Epithelial cell of alveolus of lung (primary cell): ENCODE results near the gene BUD13. TPM values are rescaled to one million over a fixed set of nuclear protein-coding genes. Genes with fewer than 3 reads are reported as not detected.

ENCODE experiments used
- total RNA-seq: library from RNA; depleted of rRNA; stranded (reverse); fragments of >200 nt; gene quantifications from 2 replicates; pipeline ENCODE4 v1.2.1, GENCODE V29; 2015

The BUD13 gene, protein sequence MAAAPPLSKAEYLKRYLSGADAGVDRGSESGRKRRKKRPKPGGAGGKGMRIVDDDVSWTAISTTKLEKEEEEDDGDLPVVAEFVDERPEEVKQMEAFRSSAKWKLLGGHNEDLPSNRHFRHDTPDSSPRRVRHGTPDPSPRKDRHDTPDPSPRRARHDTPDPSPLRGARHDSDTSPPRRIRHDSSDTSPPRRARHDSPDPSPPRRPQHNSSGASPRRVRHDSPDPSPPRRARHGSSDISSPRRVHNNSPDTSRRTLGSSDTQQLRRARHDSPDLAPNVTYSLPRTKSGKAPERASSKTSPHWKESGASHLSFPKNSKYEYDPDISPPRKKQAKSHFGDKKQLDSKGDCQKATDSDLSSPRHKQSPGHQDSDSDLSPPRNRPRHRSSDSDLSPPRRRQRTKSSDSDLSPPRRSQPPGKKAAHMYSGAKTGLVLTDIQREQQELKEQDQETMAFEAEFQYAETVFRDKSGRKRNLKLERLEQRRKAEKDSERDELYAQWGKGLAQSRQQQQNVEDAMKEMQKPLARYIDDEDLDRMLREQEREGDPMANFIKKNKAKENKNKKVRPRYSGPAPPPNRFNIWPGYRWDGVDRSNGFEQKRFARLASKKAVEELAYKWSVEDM
- total RNA-seq = 10.3 and 12.1 TPM in 2 replicates

DNA sequence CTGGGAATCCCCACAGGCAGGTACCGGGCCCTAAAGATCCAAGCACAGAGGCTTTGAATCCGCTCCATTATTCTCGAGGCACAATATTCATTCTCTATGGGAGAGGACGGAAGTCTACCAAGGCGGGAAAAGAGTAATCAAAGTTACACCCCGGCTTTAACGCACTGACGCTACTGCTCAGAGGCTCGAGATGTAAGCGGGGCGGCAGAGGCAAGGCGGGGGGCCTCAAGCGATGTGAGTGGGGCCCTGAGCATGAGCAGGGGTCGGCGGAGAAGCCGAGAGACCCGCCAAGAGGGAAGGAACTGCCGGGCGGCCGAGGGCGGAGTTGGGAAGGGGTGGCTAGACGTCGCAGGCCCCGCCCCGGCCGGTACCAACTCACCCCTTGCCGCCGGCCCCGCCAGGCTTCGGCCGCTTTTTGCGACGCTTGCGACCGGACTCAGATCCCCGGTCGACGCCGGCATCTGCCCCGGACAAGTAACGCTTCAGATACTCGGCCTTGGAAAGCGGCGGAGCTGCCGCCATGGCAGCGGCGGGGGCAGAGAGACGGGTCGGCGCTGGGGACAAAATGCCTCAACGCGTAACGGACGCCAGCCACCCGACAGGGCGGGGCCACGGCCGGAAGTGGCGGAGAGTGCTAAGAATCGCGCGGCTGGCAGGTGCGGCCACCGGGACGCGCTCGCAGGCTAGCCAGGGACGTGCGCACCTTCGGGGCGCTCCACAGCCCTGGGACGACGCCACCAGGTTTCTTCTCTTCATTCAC lies at the start of gene BUD13:
TSS of gene BUD13 (minus strand) at position 545 of the 760 bp plus-strand sequence. CDS start at position 522, 23 bp downstream.

DNA sequence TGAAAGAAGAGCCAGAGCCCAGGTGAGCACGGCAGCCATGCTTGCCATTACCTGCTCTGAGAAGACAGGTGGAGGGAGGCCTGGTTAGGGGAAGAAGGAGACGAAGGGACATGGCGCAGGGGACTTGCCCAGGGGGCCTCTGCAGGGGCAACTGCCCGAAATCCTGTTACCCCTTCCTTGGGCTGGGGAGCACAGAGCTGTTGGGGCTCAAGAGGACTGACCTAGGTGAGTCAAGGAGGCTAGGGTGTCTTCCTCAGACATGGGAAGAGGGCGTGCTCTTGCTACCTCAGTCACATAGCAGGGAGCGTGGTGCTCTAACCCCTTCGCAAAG lies 19.0 kb upstream of the BUD13 start, which contains the start of gene APOA5:
TSS of gene APOA5 (minus strand) at position 67 of the 331 bp plus-strand sequence. CDS start at position 48, 19 bp downstream.

DNA sequence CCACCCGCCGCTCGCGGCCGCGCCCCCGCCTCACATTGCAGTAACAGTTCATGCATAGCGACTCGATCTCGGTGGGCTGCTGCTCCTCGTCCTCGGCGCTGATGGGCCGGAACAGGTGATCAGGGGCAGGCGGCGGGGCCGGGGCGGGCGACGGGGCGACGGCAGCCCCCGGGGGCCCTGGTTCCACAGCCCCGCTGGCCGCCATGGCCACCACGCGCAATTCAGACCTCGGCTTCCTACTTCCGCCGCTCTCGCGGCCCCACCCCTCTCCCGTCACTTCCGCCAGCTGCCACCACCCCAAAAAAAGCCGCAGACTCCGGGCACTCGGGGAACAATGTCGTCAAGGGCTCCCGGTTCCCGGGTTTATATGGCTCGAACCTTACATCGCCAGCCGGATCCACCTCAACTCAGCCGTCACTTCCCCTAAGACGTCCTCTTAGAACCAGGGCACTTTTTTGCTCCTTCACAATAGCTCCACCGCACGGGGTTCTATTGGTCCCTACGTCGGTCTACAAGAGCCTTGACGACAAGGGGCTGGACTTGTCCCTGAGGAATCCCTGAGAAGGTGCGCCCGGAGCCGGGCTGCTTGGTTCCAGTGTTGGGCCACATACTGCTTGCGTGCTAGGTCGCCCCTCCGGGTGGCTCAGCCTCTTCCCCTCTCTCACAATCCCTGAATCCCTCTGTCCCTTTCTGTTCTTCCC lies 15.1 kb upstream of the BUD13 start, which contains the start of gene ZPR1:
TSS of gene ZPR1 (minus strand) at position 238 of the 701 bp plus-strand sequence. CDS start at position 205, 33 bp downstream.

Other genes starting within 250 kb of the BUD13 start
- gene ZPR1, start 15.0 kb upstream of the BUD13 start, total RNA-seq = 41.0 and 63.4 TPM in 2 replicates
- not detected in 2 replicates for gene APOA5, start 18.9 kb upstream of the BUD13 start, total RNA-seq
- not detected in 2 replicates for gene APOA4, start 50.3 kb upstream of the BUD13 start, total RNA-seq
- not detected in 2 replicates for gene APOC3, start 56.9 kb upstream of the BUD13 start, total RNA-seq
- gene APOA1, start 64.6 kb upstream of the BUD13 start, total RNA-seq = 0.32 and 0.52 TPM in 2 replicates